HG03354 (cell line): ENCODE data around the gene CDC45.

ENCODE experiments used
- ATAC-seq: cut with Tn5 transposase; IDR thresholded peaks from one replicate; pipeline ENCODE4 v1.9.1; 2021; ENCODE audit warnings: mild to moderate bottlenecking; ENCODE audit not compliant: unreplicated experiment, poor library complexity, severe bottlenecking

The CDC45 gene

DNA sequence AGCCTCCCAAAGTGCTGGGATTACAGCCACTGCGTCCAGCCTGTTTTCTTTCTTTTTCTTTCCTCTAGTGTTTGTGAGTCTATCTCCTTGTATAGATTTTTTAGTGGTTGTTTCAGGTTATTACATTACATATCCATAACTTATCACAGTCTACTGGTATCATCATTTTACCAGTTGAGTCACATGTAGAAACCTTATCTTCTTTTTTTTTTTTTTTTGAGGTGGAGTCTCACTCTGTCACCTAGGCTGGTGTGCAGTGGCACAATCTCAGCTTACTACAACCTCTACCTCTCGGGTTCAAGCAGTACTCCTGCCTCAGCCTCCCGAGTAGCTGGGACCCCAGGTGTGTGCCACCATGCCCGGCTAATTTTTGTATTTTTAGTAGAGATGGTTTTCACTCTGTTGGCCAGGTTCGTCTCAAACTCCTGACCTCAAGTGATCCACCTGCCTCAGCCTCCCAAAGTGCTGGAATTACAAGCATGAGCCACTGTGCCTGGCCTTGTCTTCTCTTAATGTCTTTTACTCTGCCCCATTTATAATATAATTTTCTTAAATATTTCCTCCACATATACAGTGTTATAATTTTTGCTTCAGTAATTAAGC lies 11.0 kb downstream of the CDC45 start:
- no peak for ATAC-seq

DNA sequence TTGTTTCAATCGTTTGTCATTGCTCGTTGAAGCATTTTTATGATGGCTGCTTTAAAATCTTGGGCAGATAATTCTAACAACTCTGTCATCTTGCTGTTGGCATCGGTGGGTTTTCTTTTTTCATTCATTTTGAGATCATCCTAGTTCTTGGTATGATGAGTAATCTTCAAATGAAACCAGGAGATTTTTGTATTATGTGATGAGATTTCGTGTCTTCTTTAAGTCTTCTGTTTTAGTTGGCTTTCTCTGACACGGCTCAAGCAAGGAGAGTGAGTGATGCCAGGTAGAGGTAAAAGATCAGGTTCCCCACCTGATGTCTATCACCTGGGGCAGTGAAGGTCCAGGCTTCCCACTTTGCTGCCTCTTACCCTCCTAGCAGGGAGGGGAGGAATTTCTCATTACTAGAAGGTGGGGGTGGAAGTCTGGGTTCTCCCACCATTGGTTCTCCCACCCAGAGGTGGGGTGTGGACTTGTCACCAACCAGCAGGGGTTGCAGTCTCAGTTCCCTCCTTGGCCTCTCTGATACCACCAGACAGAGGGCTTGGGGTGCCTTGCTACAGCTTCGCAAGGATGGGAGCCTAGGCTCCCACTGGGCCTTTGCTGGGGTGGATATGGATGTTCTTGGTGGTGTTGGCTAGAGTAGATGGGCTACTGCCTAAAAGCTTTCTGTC lies 12.9 kb downstream of the CDC45 start:
- ATAC-seq = no peak

DNA sequence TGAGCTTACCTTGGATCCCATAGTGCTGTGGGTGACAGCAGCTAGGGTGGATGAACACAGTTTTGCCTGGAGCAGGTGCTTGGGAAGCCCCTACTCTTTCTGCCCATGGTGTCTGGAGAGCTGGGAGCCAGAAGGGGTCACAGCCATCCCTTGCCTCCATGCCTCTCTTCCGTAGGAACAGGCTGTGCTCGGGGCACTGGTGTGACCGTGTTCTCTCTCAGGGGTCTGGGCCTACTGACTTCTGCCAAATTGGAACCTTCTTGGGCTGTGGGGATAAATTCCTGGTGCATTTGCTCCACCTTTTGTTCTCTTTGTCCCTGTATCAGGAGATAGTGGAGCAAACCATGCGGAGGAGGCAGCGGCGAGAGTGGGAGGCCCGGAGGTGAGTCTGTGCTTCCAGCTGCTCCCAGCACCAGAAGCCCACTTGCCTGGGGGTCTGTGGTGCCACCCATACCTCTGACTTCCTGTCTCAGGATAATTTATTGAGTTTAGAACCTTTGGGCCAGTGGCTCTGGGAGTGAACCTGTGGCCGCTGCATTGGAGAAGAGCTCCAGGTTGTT lies 14.4 kb downstream of the CDC45 start:
- ATAC-seq = no peak

DNA sequence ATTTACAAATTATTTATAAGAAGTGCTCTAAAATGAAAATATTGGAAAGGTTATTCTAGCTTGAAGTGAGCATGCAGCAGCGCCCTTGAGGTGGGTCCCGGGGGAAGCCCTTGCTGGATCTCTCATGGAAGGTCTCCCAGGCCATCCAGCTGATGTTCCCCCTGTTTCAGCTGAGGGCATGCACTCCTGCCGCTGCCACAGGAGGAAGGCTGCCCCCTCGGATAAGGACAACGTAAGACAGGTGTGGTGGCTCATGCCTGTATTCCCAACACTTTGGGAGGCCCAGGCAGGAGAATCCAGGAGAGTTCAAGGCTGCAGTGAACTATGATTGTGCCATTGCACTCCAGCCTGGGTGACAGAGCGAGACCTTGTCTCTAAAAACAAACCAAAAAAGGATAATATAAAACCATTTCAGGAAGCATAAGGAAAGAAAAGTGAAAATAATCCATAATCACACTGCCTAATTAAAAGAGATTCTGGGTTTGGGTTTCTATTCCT lies 15.0 kb downstream of the CDC45 start:
- ATAC-seq = no peak

DNA sequence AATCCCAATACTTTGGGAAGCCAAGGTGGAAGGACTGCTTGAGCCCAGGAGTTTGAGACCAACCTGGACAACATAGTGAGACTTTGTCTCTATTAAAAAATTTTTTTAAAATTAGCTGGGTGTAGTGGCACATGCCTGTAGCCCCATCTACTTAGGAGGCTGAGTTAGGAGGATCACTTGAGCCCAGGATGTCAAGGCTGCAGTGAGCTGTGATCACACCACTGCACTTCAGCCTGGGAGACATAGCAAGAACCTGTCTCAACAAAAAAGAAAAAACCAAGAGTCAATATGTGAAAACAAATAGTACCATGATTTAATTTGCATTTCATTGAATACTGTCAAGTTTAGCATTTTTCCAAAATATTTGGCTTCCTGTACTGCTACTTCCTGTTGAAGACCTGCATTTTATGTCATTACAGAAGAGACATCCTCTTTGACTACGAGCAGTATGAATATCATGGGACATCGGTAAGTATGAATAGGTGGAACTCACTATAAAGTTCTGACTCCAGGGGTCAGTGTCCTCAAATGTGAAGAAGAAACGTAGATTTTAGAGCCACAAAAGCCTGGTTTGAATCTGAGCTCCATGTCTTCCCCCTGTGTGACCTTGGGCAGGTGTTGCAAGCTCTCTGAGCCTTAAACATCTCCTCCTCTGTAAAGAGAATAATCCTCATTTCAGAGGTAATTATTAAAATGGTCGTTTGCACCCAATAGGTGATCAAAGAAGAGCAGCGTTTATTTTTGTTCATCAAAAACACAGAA lies 16.0 kb downstream of the CDC45 start:
- no peak for ATAC-seq

DNA sequence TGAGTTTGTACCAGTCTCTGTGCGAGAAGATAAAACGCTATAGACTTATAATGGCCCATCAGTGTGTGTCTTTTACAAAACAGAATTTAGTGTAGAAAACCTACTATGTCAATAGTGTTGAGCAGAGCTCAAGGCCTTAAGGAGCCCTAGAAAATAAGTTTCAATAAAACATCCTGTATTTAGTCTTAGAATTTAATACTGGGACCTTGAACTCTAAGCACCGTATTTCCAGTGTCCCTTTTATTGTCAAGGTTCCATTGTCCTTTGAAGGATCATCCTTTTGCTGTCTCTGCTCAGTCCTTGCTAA lies 16.6 kb downstream of the CDC45 start:
- ATAC-seq = no peak

DNA sequence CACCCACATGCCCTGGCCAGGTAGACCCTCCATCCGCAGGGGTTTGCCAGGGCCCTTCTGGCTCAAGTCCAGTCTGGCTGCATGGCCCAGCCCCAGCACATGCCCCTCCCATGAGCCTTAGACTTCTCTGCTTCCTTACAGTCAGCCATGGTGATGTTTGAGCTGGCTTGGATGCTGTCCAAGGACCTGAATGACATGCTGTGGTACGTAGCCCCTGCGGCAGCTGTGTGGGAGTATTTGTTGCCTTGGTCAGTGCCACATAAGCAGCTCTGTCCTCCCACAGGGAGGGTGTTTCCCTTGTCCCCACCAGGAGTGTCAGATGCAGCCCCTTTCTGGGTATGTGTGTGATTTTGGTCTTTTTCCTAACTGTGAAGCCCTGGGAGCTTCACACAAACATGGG lies 17.5 kb downstream of the CDC45 start:
- no peak for ATAC-seq

DNA sequence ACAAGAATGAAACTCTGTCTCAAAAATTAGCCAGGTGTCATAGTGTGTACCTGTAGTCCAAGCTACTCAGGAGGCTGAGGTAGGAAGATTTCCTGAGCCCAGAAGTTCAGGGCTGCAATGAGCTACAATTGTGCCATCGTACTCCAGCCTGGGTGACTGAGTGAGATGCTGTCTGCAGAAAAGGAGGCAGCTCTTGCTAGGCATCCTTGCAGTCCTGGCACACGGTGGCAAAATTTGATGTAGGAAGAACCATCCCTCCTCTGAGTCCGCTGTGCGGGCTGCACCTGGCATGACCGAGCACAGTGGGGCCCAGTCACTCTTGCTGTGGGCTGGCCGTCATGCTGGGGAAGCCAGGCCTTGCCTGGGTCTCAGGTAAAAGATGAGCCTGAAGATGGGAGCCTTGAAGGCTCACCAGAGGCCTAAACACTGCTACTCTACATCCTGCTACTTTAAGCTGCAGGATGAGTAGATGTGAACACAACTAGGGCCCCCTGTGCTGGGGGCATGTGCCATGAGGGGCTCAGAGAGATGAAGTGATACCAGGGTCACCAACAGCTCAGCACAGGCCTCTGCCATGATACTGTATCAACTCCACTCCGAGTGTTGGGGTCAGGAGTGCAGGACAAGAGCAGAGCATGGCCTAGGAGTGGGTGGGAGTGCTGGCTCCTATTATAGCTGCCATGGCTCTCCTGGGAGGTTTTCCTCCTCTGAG lies 18.6 kb downstream of the CDC45 start:
- no peak for ATAC-seq

DNA sequence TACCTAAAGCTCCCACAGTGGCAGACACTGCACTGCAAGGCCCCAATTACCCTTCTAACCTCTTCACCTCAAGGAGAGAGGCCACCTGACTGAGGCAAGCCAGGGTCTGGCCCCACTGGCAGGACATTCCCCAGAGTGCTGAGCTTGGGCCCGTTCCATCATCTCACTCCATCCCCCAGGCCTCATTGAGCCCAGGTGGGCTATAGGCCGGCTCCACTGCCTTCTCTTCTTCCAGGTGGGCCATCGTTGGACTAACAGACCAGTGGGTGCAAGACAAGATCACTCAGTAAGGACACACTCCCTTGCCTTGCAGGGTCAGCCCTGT lies 19.1 kb downstream of the CDC45 start:
- no peak for ATAC-seq

DNA sequence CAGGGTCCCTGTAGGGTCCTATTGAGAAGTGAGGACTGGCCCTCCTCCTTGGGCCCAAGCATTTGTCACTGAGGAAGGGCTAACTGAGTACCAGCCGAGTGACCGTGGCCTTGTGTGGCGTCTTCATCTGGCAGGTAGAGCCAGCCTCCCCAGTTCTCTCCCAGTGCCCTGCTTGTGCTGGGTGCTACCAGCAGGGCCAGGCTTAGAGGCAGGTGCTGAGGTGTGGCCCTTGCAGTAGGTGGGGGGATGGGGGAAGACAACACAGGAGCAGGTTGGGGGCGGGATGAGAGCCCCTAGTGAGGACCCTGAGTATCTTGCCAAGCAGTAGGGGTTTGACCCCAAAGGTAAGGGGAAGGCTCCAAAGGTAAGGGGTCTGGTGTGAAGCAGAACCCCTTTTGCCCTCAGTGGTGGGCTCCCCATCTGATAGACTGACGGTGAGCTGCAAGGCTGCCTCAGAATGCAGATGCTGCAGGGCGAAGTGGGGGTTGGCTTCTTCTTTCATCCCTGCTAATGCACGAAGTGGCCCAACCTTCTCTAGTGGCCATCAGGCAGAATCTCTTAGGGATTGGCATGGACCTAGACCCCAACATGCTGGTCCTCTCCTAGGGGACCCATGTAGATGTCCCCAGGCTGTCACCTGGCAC lies 19.6 kb downstream of the CDC45 start:
- ATAC-seq = no peak

DNA sequence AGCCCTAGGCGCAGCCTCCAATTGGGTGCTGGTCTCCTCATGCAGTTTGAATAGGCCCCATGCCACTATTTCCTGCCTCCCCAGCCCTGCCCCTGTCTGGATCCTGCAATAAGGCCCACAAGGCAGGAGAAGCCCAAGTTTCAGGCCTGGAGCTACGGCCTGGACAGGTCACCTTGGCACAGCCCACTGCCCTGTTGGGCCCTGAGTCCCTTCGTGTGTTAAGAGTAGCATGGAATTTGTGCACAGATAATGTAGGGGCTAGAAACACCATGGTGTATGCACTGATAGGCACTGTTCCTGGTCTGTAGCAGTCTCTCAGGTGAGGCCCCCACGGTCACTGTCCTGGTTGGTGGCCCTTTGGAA lies 20.1 kb downstream of the CDC45 start:
- ATAC-seq = no peak

DNA sequence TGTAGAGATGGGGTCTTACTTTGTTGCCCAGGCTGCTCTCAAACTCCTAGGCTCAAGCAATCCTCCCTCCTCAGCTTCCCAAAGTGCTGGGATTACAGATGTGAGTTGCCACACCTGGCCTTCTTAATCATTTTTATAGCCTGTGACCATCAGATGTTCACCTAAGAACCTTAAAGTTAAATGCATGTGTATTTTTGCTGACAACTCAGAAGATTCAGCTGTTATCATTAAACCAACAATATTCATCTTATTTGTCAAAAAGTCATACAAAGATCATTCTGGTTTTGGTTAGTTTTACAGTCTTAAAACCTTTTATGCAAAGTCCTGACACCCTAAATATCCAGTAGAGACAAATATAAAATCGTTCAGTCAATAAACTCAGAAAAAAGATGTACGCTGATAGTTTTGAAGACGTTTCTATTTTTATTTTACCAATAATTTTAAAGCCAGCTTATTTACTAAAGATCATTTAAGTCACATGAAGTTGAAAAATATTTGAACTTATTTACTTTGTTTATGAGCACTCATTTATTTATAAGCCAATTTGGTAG lies 22.3 kb downstream of the CDC45 start:
- no peak for ATAC-seq

DNA sequence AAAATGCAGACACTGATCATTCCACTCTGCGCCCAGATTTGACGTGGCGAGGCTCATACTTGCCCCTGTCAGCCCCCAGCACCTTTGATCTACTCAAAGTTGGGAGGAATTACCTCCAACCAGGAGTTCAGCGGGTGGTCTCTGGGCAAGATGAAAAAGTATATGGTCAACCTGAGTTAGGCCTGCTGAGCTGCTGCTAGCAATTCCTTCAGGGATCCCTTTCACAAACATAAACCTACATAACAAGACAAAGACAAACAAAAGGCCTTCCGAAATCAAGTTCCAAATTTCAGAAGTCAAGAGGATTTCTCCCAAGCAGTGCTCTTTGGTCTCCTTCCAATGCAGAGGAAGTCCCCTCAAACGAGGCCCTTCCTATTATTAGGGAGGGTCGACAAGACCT lies 23.6 kb downstream of the CDC45 start:
- no peak for ATAC-seq

DNA sequence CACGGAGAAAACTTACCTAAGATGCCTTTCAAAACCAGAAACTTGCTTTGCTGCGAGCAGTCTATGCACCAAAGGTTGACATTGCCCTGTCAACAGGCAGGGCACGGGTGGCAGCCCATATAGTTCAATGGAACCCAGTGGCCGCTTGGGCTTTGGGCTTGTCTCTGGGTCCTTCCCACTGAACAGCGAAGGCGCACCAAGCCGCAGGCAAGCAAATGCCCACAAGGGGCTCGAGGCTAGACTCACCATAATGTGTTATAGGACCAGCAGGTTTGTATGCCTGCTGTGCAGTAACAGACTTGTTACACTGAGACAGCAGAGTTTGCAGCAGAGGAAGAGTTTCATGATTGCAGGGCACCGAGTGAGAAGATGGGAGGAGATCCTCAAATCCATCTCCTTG lies 24.1 kb downstream of the CDC45 start:
- ATAC-seq = no peak

DNA sequence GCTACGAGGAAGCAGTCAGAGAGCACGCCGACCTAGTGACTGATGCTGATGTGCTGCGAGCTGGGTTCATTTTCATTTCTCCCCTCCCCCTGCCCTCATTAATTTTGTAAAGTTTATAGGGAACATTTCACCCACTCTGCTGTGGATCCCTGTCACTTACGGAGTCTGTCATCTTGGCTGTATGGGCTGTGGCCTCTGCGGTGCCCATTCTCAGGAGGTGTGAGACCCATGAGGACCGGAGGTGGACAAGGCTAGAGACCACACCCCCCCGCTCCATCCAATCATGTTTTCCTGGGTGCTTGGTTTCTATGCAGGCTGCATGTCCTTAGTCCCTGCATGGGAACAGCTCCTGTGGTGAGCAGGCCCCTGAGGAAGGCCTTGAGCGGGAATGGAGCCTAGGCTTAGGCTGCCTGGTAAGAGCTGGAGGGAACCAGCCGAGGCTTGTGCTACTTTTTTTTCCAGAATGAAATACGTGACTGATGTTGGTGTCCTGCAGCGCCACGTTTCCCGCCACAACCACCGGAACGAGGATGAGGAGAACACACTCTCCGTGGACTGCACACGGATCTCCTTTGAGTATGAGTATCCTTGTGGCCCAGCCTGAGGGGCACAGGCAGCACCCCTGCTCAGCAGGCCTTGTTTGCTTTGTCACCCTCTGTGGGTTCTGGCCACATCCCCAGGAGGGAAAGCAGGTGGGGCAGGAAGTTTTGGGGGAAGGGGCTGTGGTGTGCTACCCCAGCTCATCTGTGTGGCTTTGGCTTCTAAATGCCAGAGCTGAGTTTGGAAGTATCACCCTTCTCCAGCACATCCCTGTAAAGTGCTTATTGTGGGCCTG lies 25.4 kb downstream of the CDC45 start:
- no peak for ATAC-seq

DNA sequence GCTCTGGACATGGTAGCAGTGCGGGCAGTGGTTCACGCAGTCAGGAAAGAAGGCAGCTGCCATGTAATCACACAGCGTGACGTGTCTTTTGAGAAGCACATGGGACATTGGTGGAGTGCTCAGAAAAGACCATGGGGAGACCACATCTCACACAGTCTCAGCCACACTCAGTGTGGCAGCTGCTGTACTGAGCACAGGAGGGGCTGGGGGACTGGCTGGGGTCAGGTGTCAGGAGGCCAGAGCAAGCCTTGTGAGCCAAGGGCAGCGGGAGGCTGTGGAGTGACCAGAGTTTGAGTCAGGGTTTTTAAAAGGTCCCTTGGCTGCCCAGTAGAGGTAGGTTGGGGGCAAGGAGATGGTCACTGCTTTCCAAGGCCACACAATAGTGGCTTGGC lies 26.0 kb downstream of the CDC45 start:
- no peak for ATAC-seq

DNA sequence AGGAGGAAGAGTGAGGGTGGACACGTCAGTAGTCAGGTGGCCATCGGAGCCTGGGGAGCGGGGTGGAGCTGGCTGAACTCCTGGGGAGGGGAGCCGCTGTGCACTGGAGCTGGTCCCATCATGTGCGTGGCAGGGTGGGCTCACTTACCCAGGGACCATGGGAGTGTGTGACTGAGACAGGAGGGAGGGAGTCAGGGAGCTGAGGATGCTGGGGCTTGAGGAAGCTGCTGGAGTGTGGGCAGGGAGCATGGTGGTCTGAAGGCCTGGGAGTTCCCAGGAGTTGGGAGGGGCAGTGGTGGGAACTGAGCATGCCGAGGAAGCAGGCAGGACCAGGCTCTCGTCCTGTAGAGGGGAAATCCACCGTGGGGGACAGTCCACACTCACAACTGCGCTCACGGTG lies 26.5 kb downstream of the CDC45 start:
- ATAC-seq = no peak

DNA sequence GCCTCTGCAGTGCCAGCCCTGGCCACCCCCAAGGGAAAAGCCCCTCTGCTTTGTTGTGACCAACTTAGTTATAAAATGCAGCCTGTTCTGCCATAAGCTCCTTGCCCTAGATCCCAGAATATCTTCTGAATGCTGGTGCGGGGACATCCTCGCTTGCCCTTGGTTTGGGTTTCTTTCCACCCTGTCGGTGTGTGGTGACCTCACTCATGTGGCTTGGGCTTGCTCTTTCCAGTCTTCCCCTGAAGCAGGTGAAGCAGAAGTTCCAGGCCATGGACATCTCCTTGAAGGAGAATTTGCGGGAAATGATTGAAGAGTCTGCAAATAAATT lies 27.8 kb downstream of the CDC45 start:
- no peak for ATAC-seq
